K562 (cell line): ENCODE results near the gene SAMM50. TPM values are rescaled to one million over a fixed set of nuclear protein-coding genes. Genes with fewer than 3 reads are reported as not detected.

Experiments used
- FOXP1 ChIP-seq: sonication (generic); formaldehyde crosslinking; IDR thresholded peaks from 2 replicates; pipeline ENCODE4 v1.8.0; 2022; ENCODE audit warnings: mild to moderate bottlenecking, missing genetic modification reagents
- HNRNPL ChIP-seq: fragments of 200-400 bp; formaldehyde crosslinking; IDR thresholded peaks from 2 replicates; pipeline ENCODE4 v1.6.1; 2017; ENCODE audit warnings: low read depth, mild to moderate bottlenecking, low read length
- JUND ChIP-seq, 2 experiments: IDR thresholded peaks; 2 replicates in 1 of 2; 3 replicates in 1 of 2; pipeline ENCODE4 v1.6.1; 2011; ENCODE audit warnings: borderline replicate concordance in 2 of 2, low read depth in 2 of 2, low read length in 2 of 2, improper control_type of control experiment in 1 of 2, missing biosample characterization in 1 of 2, missing genetic modification characterization in 1 of 2, missing genetic modification reagents in 1 of 2
- NCOR1 ChIP-seq: fragments of 450-650 bp; IDR thresholded peaks from 2 replicates; pipeline ENCODE4 v1.6.1; 2016; ENCODE audit warnings: mild to moderate bottlenecking, moderate library complexity
- POLR2B ChIP-seq: fragments of 450-650 bp; IDR thresholded peaks from 2 replicates; pipeline ENCODE4 v1.6.1; 2018; ENCODE audit warnings: low read depth; ENCODE audit not compliant: partially characterized antibody
- SAFB ChIP-seq: fragments of 200-400 bp; formaldehyde crosslinking; IDR thresholded peaks from 2 replicates; pipeline ENCODE4 v1.6.1; 2017; ENCODE audit warnings: low read depth, low read length, borderline replicate concordance
- XRCC4 ChIP-seq: IDR thresholded peaks from one replicate; pipeline ENCODE4 v1.6.1; 2011; ENCODE audit not compliant: insufficient read depth, insufficient read length; ENCODE audit errors: extremely low read depth
- ZNF175 ChIP-seq: fragments of 200-800 bp; sonication (Bioruptor generic); IDR thresholded peaks from 2 replicates; pipeline ENCODE4 v1.6.1; 2016; ENCODE audit warnings: low read depth, mild to moderate bottlenecking, missing genetic modification characterization, missing compliant biosample characterization
- polyA plus RNA-seq, 8 experiments: library from polyadenylated mRNA; depleted of rRNA in 4 of 8; stranded (reverse) in 5 of 8; unstranded in 3 of 8; fragments of >200 nt; fragmentation: Nextera tagmentation in 2 of 8; fragmentation: Illumina TruSeq in 1 of 8; extraction: Ambion mirVana in 2 of 8; extraction: Trizol in 1 of 8; gene quantifications; 2 replicates each; pipeline versions ENCODE4 v1.2.1 to v1.2.3, GENCODE V29; 2011 to 2014; ENCODE audit warnings: inconsistent platforms in 1 of 8, missing spikeins in 1 of 8
- total RNA-seq, 7 experiments: library from RNA; depleted of rRNA in 6 of 7; stranded (reverse); fragments of >200 nt in 6 of 7; fragmentation: Illumina TruSeq in 2 of 7; extraction: Trizol in 2 of 7; gene quantifications; 2 replicates each; pipeline versions ENCODE4 v1.2.1 to v1.2.3, GENCODE V29; 2011 to 2021; ENCODE audit warnings: low replicate concordance in 1 of 7
- TF ChIP-seq, protein P1 (sequence below): fragments of 250-450 bp; sonication (Bioruptor Pico); IDR thresholded peaks from 2 replicates; pipeline ENCODE4 v1.5.0; 2021; ENCODE audit warnings: mild to moderate bottlenecking, borderline replicate concordance
- TF ChIP-seq, protein P2 (sequence below), 2 experiments: fragments of 450-650 bp in 1 of 2; IDR thresholded peaks; 2 replicates each; pipeline ENCODE4 v1.6.1; 2011 to 2017; ENCODE audit warnings: low read depth in 2 of 2, antibody characterized with exemption in 1 of 2, borderline replicate concordance in 1 of 2, low read length in 1 of 2, mild to moderate bottlenecking in 1 of 2, mixed read lengths in 1 of 2; ENCODE audit not compliant: control insufficient read depth in 1 of 2

Gene SAMM50
- total and polyA plus RNA-seq, 9 of the 15 experiments (the other 6 are each of a cell fraction or from before 2014, with no cell fraction given): 14.6 to 49.3 (median 38.1) TPM

DNA sequence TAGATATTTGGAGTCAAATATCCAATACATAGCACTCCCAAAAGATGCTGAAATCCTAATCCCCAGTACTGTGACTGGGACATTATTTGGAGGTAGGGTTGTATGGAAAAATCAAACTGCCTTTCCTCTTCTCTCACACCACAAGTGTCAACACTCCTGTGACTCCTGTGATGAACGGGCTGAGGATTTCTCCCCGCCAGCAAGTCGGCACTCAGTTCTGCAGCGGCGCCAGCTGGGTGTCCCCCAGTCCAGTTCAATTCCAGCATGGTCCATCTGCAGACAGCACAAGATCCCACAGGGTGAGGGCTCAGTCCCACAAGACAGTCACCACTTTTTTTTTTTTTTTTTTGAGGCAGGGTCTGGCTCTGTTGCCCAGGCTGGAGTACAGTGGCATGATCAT, 64.6 kb downstream of the SAMM50 start (continued):
- TF ChIP-seq, protein P1, sequence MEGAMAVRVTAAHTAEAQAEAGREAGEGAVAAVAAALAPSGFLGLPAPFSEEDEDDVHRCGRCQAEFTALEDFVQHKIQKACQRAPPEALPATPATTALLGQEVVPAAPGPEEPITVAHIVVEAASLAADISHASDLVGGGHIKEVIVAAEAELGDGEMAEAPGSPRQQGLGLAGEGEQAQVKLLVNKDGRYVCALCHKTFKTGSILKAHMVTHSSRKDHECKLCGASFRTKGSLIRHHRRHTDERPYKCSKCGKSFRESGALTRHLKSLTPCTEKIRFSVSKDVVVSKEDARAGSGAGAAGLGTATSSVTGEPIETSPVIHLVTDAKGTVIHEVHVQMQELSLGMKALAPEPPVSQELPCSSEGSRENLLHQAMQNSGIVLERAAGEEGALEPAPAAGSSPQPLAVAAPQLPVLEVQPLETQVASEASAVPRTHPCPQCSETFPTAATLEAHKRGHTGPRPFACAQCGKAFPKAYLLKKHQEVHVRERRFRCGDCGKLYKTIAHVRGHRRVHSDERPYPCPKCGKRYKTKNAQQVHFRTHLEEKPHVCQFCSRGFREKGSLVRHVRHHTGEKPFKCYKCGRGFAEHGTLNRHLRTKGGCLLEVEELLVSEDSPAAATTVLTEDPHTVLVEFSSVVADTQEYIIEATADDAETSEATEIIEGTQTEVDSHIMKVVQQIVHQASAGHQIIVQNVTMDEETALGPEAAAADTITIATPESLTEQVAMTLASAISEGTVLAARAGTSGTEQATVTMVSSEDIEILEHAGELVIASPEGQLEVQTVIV (CRISPR knock-in tag): no peak
- TF ChIP-seq XRCC4: no peak
- no peak for TF ChIP-seq HNRNPL
- no peak for TF ChIP-seq ZNF175 (CRISPR knock-in tag)
- no peak for TF ChIP-seq FOXP1
- no peak for TF ChIP-seq SAFB
- TF ChIP-seq, protein P2, sequence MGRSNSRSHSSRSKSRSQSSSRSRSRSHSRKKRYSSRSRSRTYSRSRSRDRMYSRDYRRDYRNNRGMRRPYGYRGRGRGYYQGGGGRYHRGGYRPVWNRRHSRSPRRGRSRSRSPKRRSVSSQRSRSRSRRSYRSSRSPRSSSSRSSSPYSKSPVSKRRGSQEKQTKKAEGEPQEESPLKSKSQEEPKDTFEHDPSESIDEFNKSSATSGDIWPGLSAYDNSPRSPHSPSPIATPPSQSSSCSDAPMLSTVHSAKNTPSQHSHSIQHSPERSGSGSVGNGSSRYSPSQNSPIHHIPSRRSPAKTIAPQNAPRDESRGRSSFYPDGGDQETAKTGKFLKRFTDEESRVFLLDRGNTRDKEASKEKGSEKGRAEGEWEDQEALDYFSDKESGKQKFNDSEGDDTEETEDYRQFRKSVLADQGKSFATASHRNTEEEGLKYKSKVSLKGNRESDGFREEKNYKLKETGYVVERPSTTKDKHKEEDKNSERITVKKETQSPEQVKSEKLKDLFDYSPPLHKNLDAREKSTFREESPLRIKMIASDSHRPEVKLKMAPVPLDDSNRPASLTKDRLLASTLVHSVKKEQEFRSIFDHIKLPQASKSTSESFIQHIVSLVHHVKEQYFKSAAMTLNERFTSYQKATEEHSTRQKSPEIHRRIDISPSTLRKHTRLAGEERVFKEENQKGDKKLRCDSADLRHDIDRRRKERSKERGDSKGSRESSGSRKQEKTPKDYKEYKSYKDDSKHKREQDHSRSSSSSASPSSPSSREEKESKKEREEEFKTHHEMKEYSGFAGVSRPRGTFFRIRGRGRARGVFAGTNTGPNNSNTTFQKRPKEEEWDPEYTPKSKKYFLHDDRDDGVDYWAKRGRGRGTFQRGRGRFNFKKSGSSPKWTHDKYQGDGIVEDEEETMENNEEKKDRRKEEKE (IDR thresholded peaks at IDR 0.05; ENCODE audit: borderline replicate concordance in 1 of 2, control insufficient read depth in 1 of 2, low read depth in 2 of 2, low read length in 1 of 2): no peak
- TF ChIP-seq JUND (IDR thresholded peaks at IDR 0.05; ENCODE audit: borderline replicate concordance, low read depth, low read length): no peak
- no peak for TF ChIP-seq JUND (tag; IDR thresholded peaks at IDR 0.05; ENCODE audit: borderline replicate concordance, low read depth, low read length)
- no peak for TF ChIP-seq POLR2B
- TF ChIP-seq NCOR1: no peak
